ENCODE data around the gene APOBEC3C. TPM values are rescaled to one million over a fixed set of nuclear protein-coding genes. Genes with fewer than 3 reads are reported as not detected.
"Not testable (repeated sequence)": the region's sequence is repeated elsewhere in the genome, so short reads cannot be mapped to it uniquely, and the experiment has no call there.

Gene APOBEC3C
- polyA plus RNA-seq, 1 of the 3 experiments (the other 2 are of a cell fraction), result 11.7 TPM

DNA sequence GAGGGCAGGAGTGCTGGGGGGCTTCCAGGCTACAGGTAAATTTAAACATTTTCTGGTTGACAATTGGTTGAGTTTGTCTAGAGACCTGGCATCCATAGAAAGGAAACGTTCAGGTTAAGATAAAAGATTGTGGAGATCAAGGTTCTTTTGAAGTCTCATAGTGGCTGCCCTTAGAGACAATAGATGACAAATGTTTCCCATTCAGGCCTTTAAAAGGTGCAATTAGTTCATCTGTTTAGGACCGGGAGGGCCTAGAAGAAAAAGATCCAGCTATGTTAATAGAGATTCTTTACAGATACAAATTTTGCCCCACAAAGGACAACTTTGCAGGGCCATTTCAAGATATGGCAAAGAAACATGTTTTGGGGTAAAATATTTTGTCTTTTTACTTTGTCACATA is 23.0 kb downstream of the APOBEC3C start:
- H3K9ac ChIP-seq, result not testable (repeated sequence)

DNA sequence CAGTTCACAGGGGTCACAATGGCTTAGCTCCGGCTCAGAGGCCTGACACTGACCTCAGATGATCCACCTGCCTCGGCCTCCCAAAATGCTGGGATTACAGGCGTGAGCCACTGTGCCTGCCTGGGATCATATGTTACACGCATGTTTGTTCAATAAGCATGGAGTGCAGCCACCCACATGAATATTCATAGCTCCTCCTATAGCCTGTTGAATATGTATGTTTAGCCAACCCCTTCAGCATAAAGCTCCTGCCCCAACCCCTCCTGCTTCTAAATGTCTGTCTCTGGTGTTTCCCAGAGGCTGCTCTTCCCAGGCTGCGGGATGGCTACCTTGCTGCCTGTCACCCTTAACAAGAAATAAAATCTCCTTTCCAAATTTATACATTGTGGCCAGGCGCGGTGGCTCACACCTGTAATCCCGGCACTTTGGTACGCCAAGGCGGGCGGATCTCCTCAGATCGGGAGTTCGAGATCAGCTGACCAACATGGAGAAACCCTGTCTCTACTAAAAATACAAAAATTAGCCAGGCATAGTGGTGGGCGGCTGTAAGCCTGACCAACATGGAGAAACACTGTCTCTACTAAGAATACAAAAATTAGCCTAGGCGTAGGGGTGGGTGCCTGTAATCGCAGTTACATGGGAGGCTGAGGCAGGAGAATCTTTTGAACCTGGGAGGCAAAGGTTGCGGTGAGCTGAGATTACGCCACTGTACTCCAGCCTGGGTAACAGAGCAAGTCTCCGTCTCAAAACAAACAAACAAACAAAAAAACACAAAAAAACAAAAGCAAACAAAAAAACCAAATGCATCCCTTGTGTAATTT is 25.5 kb downstream of the APOBEC3C start:
- TF ChIP-seq FOSL2 (IDR thresholded peaks at IDR 0.05; ENCODE audit: borderline replicate concordance, low read depth) (no peak), FOXM1 (IDR thresholded peaks at IDR 0.05; ENCODE audit: low read depth) (no peak), USF2 (IDR thresholded peaks at IDR 0.05; ENCODE audit: borderline replicate concordance, low read depth, low read length) (no peak), NFIC (IDR thresholded peaks at IDR 0.05; ENCODE audit: borderline replicate concordance) (no peak), GATA2 (CRISPR knock-in tag; IDR thresholded peaks at IDR 0.05) (no peak), RFX5 (IDR thresholded peaks at IDR 0.05; ENCODE audit: low read length) (no peak), PBX3 (IDR thresholded peaks at IDR 0.05) (no peak)
- TF ChIP-seq, protein P1, sequence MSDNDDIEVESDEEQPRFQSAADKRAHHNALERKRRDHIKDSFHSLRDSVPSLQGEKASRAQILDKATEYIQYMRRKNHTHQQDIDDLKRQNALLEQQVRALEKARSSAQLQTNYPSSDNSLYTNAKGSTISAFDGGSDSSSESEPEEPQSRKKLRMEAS (IDR thresholded peaks at IDR 0.05; ENCODE audit: low read depth), result no peak
- TF ChIP-seq, protein P2, sequence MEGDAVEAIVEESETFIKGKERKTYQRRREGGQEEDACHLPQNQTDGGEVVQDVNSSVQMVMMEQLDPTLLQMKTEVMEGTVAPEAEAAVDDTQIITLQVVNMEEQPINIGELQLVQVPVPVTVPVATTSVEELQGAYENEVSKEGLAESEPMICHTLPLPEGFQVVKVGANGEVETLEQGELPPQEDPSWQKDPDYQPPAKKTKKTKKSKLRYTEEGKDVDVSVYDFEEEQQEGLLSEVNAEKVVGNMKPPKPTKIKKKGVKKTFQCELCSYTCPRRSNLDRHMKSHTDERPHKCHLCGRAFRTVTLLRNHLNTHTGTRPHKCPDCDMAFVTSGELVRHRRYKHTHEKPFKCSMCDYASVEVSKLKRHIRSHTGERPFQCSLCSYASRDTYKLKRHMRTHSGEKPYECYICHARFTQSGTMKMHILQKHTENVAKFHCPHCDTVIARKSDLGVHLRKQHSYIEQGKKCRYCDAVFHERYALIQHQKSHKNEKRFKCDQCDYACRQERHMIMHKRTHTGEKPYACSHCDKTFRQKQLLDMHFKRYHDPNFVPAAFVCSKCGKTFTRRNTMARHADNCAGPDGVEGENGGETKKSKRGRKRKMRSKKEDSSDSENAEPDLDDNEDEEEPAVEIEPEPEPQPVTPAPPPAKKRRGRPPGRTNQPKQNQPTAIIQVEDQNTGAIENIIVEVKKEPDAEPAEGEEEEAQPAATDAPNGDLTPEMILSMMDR (IDR thresholded peaks at IDR 0.05), result no peak
- TF ChIP-seq, protein P3, sequence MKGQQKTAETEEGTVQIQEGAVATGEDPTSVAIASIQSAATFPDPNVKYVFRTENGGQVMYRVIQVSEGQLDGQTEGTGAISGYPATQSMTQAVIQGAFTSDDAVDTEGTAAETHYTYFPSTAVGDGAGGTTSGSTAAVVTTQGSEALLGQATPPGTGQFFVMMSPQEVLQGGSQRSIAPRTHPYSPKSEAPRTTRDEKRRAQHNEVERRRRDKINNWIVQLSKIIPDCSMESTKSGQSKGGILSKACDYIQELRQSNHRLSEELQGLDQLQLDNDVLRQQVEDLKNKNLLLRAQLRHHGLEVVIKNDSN (IDR thresholded peaks at IDR 0.05; ENCODE audit: borderline replicate concordance, low read depth), result no peak
- TF ChIP-seq, protein P4, sequence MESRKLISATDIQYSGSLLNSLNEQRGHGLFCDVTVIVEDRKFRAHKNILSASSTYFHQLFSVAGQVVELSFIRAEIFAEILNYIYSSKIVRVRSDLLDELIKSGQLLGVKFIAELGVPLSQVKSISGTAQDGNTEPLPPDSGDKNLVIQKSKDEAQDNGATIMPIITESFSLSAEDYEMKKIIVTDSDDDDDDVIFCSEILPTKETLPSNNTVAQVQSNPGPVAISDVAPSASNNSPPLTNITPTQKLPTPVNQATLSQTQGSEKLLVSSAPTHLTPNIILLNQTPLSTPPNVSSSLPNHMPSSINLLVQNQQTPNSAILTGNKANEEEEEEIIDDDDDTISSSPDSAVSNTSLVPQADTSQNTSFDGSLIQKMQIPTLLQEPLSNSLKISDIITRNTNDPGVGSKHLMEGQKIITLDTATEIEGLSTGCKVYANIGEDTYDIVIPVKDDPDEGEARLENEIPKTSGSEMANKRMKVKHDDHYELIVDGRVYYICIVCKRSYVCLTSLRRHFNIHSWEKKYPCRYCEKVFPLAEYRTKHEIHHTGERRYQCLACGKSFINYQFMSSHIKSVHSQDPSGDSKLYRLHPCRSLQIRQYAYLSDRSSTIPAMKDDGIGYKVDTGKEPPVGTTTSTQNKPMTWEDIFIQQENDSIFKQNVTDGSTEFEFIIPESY (IDR thresholded peaks at IDR 0.05; ENCODE audit: borderline replicate concordance, low read depth), result no peak
- WGBS (ENCODE audit: low lambda C conversion rate), result 97% methylated on average over 15 of the region's 19 CpGs
- POLR2A ChIA-PET, result no interaction called here
- H3K4me1 ChIP-seq (ENCODE audit: control insufficient read depth in 1 of 2, insufficient read depth in 2 of 2, low read depth in 1 of 2, low read length in 1 of 2), result no peaks in the 10 kb centered on the region; a peak in 1 of 4 replicates
- no peaks in the 10 kb centered on the region for H3K27me3 ChIP-seq (ENCODE audit: insufficient read depth)
- H3K79me2 ChIP-seq (ENCODE audit: insufficient read depth), result peaks cover 6% of the 10 kb centered on the region; the same call in 1 of the 2 replicates
- no peak overlapping the region for H3K9ac ChIP-seq
- H3F3A ChIP-seq (replicated peaks; ENCODE audit: insufficient read depth), result no peaks in the 10 kb centered on the region
- H3K9me2 ChIP-seq, result no peaks in the 10 kb centered on the region
- H3K4me2 ChIP-seq, result 0 out of 2 replicates have a peak overlapping the region, but pooled peaks have one; percentile 24
- DNase-seq, result no peak
- no peak overlapping the region for H2AFZ ChIP-seq (ENCODE audit: low read depth)
- CTCF ChIA-PET, result no interaction called here
- no peaks in the 10 kb centered on the region for H3K9me3 ChIP-seq
- no peak overlapping the region for H3K4me3 ChIP-seq (ENCODE audit: low read depth in 2 of 2, low read length in 1 of 2)
- H4K20me1 ChIP-seq (ENCODE audit: insufficient read depth), result no peaks in the 10 kb centered on the region
- no peaks in the 10 kb centered on the region for H3K36me3 ChIP-seq (replicated peaks in 1 of 2; ENCODE audit: control insufficient read depth in 1 of 2, insufficient read depth in 2 of 2, low read length in 1 of 2)
- no peak overlapping the region for H3K27ac ChIP-seq (ENCODE audit: low read depth in 2 of 2, low read length in 1 of 2)

More for the DNA sequence above, 23.0 kb downstream of the APOBEC3C start:
- POLR2A ChIA-PET; H3F3A ChIP-seq (replicated peaks; ENCODE audit: insufficient read depth); H3K36me3 ChIP-seq (replicated peaks in 1 of 2; ENCODE audit: control insufficient read depth in 1 of 2, insufficient read depth in 2 of 2, low read length in 1 of 2); H3K9me3 ChIP-seq; H3K4me3 ChIP-seq (ENCODE audit: low read depth in 2 of 2, low read length in 1 of 2); H2AFZ ChIP-seq (ENCODE audit: low read depth); H3K4me2 ChIP-seq; H4K20me1 ChIP-seq (ENCODE audit: insufficient read depth); CTCF ChIA-PET; H3K79me2 ChIP-seq (ENCODE audit: insufficient read depth); H3K9me2 ChIP-seq; H3K27me3 ChIP-seq (ENCODE audit: insufficient read depth); H3K27ac ChIP-seq (ENCODE audit: low read depth in 2 of 2, low read length in 1 of 2); DNase-seq; H3K4me1 ChIP-seq (ENCODE audit: control insufficient read depth in 1 of 2, insufficient read depth in 2 of 2, low read depth in 1 of 2, low read length in 1 of 2): not testable (repeated sequence)
- 100% methylated on average over 1 of the region's 2 CpGs for WGBS (ENCODE audit: low lambda C conversion rate)

DNA sequence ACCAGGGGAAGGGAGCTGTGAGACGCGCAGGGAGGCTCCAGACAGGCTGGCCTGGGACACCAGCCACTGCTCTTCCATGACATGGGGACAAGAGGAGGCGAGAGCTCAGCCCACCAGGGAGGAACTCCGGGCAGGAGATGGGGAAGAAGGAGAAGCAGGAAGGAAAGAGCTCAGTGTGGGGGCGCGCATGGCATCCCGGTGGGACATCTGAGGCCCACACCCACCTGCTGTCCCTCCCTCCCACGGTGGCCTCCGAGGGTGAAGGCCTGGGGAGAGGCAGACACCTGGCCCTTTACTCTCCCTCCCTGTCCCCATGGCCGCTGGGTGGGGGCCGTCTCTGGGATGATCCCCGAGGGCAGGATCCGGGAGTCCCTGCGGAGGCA is 26.1 kb downstream of the APOBEC3C start:
- H3K9me2 ChIP-seq; H3K9me3 ChIP-seq; POLR2A ChIA-PET; H2AFZ ChIP-seq (ENCODE audit: low read depth); H3F3A ChIP-seq (replicated peaks; ENCODE audit: insufficient read depth); H3K36me3 ChIP-seq (replicated peaks in 1 of 2; ENCODE audit: control insufficient read depth in 1 of 2, insufficient read depth in 2 of 2, low read length in 1 of 2); CTCF ChIA-PET; H3K27ac ChIP-seq (ENCODE audit: low read depth in 2 of 2, low read length in 1 of 2); DNase-seq; H3K4me1 ChIP-seq (ENCODE audit: control insufficient read depth in 1 of 2, insufficient read depth in 2 of 2, low read depth in 1 of 2, low read length in 1 of 2); H3K9ac ChIP-seq; H3K79me2 ChIP-seq (ENCODE audit: insufficient read depth); H4K20me1 ChIP-seq (ENCODE audit: insufficient read depth); H3K27me3 ChIP-seq (ENCODE audit: insufficient read depth): not testable (repeated sequence)
- 93% methylated on average over 2 of the region's 14 CpGs for WGBS (ENCODE audit: low lambda C conversion rate)
- H3K4me2 ChIP-seq, result 0 out of 2 replicates have a peak overlapping the region, but pooled peaks have one; percentile 24
- H3K4me3 ChIP-seq (ENCODE audit: low read depth in 2 of 2, low read length in 1 of 2), result peak overlapping the region in 1 of 2 experiments; percentile 16; a peak in 2 of 4 replicates
